ENCODE data around the gene TAF11.
"Not testable (repeated sequence)": the region's sequence is repeated elsewhere in the genome, so short reads cannot be mapped to it uniquely, and the experiment has no call there.

The TAF11 gene, protein sequence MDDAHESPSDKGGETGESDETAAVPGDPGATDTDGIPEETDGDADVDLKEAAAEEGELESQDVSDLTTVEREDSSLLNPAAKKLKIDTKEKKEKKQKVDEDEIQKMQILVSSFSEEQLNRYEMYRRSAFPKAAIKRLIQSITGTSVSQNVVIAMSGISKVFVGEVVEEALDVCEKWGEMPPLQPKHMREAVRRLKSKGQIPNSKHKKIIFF

DNA sequence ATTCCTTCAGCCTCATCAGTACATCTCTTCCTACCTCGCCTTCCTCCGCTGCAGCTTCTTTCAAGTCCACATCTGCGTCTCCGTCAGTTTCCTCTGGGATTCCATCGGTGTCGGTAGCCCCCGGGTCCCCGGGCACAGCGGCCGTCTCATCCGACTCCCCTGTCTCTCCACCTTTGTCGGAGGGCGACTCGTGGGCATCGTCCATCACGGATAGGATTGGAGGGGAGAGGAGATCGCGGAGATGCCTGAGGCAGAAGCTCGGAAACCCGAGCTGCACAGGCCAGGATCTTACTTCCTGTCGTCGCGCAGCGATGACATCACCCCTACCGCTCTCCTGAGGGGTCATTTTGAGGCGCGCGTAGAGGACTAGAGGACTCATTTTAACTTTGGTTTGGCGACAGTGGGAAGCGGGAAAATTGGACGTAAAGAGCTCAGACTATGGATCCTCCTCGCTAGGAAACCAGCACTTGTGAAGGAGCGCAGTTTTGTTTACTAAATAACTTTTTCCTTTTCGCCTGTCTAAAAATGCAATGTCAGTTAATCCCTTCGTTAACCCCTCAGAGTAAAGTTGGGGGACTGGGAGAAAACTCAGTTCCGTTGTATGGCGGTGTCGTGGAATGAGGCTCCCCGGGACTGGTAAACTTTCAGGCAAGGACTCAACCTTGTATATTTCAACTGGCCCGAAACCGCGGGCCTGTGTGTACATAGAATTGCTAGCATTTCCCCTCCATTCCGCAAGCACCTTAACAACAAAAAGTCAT lies at the start of gene TAF11:
Gene TAF11 (minus strand): TSS at position 290 of the 761 bp plus-strand sequence. CDS start 85 bp downstream, at position 205.
- H3K4me3 Mint-ChIP-seq, result peak within 1 kb of the TSS; percentile 100
- H3K27ac Mint-ChIP-seq, result peak within 1 kb of the TSS; percentile 99
- H3K27me3 Mint-ChIP-seq, result no peaks in the 10 kb centered on the region
- H3K4me1 Mint-ChIP-seq (ENCODE audit: low read depth), result peaks cover 50% of the 10 kb centered on the region
- peaks cover 30% of the 10 kb centered on the region for H3K36me3 Mint-ChIP-seq (ENCODE audit: low read depth)
- H3K9me3 Mint-ChIP-seq, result no peaks in the 10 kb centered on the region

- peaks cover 12% of the 10 kb centered on the region for H3K36me3 Mint-ChIP-seq (ENCODE audit: low read depth)
- no peaks in the 10 kb centered on the region for H3K27me3 Mint-ChIP-seq
- H3K27ac Mint-ChIP-seq, result no peak overlapping the region
- H3K9me3 Mint-ChIP-seq, result no peaks in the 10 kb centered on the region
- no peaks in the 10 kb centered on the region for H3K4me1 Mint-ChIP-seq (ENCODE audit: low read depth)
- H3K4me3 Mint-ChIP-seq, result no peak overlapping the region
Observed at GRCh38 chr6:34934516-34934915, 46.7 kb upstream of the TAF11 start.

DNA sequence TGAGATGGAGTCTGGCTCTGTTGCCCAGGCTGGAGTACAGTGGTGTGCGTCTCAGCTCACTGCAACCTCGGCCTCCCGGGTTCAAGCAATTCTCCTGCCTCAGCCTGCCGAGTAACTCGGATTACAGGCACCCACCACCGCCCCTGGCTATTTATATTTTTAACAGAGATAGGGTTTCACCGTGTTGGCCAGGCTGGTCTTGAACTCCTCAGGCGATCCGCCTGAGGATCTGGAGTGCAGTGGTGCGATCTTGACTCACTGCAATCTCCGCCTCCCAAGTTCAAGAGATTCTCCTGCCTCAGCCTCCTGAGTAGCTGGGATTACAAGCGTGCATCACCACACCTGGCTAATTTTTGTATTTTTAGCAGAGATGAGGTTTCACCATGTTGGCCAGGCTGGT lies 44.4 kb upstream of the TAF11 start:
- H3K27ac Mint-ChIP-seq, H3K4me3 Mint-ChIP-seq: not testable (repeated sequence)

DNA sequence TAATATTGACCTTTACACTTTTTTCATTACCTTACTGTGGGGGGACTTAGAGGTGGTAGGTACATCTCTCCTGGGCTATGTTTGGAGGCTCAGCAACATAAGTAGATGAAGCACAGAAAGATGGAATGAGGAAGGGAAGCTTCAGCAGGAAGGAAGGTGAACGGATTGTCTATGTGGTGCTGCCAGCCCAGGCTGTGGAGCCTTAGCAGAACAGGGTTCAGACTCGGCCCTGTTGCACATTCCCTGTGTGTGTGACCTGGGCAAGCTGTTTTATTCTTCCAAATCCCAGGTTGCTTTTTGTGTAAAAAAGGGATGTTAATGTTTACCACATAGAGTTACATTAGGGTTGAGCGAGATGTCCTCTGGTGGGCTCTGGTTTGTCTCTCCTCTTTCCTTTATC lies 42.4 kb upstream of the TAF11 start:
- no peaks in the 10 kb centered on the region for H3K4me1 Mint-ChIP-seq (ENCODE audit: low read depth)
- H3K9me3 Mint-ChIP-seq, result no peaks in the 10 kb centered on the region
- H3K27ac Mint-ChIP-seq, result no peak overlapping the region
- peaks cover 12% of the 10 kb centered on the region for H3K36me3 Mint-ChIP-seq (ENCODE audit: low read depth)
- H3K27me3 Mint-ChIP-seq, result no peaks in the 10 kb centered on the region
- no peak overlapping the region for H3K4me3 Mint-ChIP-seq

More for the DNA sequence above, 44.4 kb upstream of the TAF11 start:
- H3K4me1 Mint-ChIP-seq (ENCODE audit: low read depth); H3K9me3 Mint-ChIP-seq; H3K27me3 Mint-ChIP-seq: not testable (repeated sequence)
- H3K36me3 Mint-ChIP-seq (ENCODE audit: low read depth), result peaks cover 12% of the 10 kb centered on the region

GRCh38 chr6:34929241-34929978 lies 41.6 kb upstream of the TAF11 start:
- H3K4me1 Mint-ChIP-seq (ENCODE audit: low read depth), result no peaks in the 10 kb centered on the region
- peaks cover 7% of the 10 kb centered on the region for H3K36me3 Mint-ChIP-seq (ENCODE audit: low read depth)
- H3K27ac Mint-ChIP-seq, result no peak overlapping the region
- no peaks in the 10 kb centered on the region for H3K9me3 Mint-ChIP-seq
- no peaks in the 10 kb centered on the region for H3K27me3 Mint-ChIP-seq
- no peak overlapping the region for H3K4me3 Mint-ChIP-seq

DNA sequence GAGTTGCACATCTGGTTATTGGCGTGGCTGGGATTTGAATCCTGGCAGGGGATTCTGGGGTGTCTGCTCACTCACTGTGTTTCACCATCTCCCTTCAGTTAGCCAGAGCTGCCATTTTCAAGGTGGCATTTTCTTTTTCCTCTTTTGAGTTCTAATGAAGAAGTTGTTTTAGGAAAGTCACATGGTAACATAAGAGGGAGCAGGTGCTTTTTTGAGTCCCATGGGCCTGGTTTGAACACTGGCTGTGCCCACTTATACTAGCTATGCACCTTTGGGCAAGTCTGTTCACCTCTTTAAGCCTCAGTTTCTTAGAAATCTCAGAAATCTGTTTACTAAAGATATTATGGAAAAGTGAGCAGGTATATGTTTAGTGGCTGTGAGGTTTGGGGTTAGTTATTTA lies 40.9 kb upstream of the TAF11 start:
- Mint-ChIP-seq H3K9me3 (no peaks in the 10 kb centered on the region), H3K27ac (no peak overlapping the region), H3K27me3 (no peaks in the 10 kb centered on the region), H3K4me3 (no peak overlapping the region), H3K36me3 (ENCODE audit: low read depth) (peaks cover 6% of the 10 kb centered on the region), H3K4me1 (ENCODE audit: low read depth) (no peaks in the 10 kb centered on the region)

DNA sequence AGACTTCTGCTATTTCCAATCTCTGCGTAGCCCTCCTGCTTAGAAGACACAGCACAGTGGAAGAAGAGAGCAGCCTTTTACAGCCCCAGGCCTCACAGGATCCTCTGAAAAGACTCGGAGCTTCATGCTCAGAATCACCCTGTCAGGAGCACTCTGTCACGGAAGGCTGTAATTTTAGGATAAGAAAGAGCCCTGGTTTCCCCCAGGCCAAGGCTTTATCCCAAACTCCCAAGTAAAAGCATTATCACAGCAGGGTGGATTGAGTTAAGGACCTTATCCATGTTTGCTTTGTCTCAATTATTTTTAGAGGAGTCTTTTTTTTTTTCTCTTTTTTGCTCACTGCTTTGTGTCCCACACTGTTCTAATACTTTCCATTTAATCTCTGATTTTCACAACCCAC lies 40.4 kb upstream of the TAF11 start:
- Mint-ChIP-seq H3K27me3 (no peaks in the 10 kb centered on the region), H3K4me1 (ENCODE audit: low read depth) (no peaks in the 10 kb centered on the region), H3K36me3 (ENCODE audit: low read depth) (peaks cover 6% of the 10 kb centered on the region), H3K27ac (no peak overlapping the region), H3K4me3 (no peak overlapping the region), H3K9me3 (no peaks in the 10 kb centered on the region)

- Mint-ChIP-seq H3K9me3 (no peaks in the 10 kb centered on the region), H3K36me3 (ENCODE audit: low read depth) (no peaks in the 10 kb centered on the region), H3K27ac (no peak overlapping the region), H3K27me3 (no peaks in the 10 kb centered on the region), H3K4me1 (ENCODE audit: low read depth) (peaks cover 6% of the 10 kb centered on the region), H3K4me3 (no peak overlapping the region)
Observed at GRCh38 chr6:34926655-34927054, 38.8 kb upstream of the TAF11 start.

DNA sequence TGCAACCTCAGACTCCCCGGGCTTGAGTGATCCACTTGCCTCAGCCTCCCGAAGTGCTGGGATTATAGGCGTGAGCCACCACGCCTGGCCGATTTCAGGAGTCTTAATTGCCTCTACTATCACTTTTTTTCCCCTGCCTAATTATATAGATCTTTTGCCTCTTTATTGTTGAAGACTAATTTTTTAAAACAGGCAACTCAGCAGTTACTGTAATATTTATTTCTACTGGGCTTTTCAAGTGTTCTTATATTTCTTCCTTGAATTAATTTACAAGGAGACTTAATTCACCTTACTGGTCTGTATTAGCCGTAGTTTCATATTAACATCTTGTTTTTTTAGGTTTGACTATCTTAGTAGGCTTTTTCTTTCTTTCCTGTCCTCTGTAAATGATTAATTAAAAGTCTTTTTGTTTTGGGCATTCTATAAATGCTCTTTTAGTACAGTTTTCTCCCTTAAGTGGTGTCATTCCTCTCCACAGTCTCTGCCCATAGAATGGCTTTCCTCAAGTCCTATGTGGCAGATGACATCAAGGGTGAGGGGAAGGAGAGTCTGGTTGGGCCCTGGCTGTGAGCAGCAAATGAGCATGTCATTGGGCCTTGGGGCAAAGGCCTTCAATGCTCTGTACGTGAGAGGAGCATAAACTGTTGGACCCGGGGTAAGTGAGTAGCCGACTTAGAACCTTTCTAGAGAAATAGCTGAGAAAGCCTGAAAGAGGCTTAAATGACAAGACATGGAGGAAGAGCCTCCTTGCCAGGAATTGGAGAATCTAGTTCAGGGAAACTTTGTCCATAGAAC lies 37.2 kb upstream of the TAF11 start:
- Mint-ChIP-seq H3K4me1 (ENCODE audit: low read depth) (peaks cover 6% of the 10 kb centered on the region), H3K27ac (no peak overlapping the region)

GRCh38 chr6:34922177-34922663 lies 34.4 kb upstream of the TAF11 start:
- H3K4me3 Mint-ChIP-seq, result no peak overlapping the region
- H3K27me3 Mint-ChIP-seq, result no peaks in the 10 kb centered on the region
- H3K4me1 Mint-ChIP-seq (ENCODE audit: low read depth), result peaks cover 6% of the 10 kb centered on the region
- no peak overlapping the region for H3K27ac Mint-ChIP-seq
- H3K36me3 Mint-ChIP-seq (ENCODE audit: low read depth), result peaks cover 8% of the 10 kb centered on the region
- H3K9me3 Mint-ChIP-seq, result no peaks in the 10 kb centered on the region

More for the DNA sequence above, 37.2 kb upstream of the TAF11 start:
- H3K27me3 Mint-ChIP-seq, result no peaks in the 10 kb centered on the region
- no peak overlapping the region for H3K4me3 Mint-ChIP-seq
- no peaks in the 10 kb centered on the region for H3K9me3 Mint-ChIP-seq
- no peaks in the 10 kb centered on the region for H3K36me3 Mint-ChIP-seq (ENCODE audit: low read depth)

DNA sequence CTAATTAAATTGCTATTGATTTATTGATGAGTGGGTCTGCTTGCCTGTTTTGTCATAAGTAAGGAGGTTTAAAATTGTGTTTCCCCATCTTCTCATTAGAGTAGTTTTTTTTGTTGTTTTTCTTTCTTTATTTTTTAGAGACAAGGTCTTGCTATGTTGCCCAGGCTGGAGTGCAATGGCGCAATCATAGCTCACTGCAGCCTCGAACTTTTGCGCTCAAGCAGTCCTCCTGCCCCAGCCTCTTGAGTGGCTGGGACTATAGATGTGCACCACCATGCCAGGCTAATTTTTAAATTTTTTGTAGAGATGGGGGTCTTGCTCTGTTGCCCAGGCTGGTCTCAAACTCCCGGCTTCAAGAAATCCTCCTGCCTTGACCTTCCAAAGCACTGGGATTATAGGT lies 32.3 kb upstream of the TAF11 start:
- H3K27me3 Mint-ChIP-seq, result no peaks in the 10 kb centered on the region
- peaks cover 6% of the 10 kb centered on the region for H3K4me1 Mint-ChIP-seq (ENCODE audit: low read depth)
- no peak overlapping the region for H3K4me3 Mint-ChIP-seq
- H3K9me3 Mint-ChIP-seq, result no peaks in the 10 kb centered on the region
- H3K27ac Mint-ChIP-seq, result no peak overlapping the region
- peaks cover 8% of the 10 kb centered on the region for H3K36me3 Mint-ChIP-seq (ENCODE audit: low read depth)

GRCh38 chr6:34919651-34920050 lies 31.8 kb upstream of the TAF11 start:
- no peak overlapping the region for H3K4me3 Mint-ChIP-seq
- H3K4me1 Mint-ChIP-seq (ENCODE audit: low read depth), result peaks cover 6% of the 10 kb centered on the region
- peaks cover 8% of the 10 kb centered on the region for H3K36me3 Mint-ChIP-seq (ENCODE audit: low read depth)
- H3K9me3 Mint-ChIP-seq, result no peaks in the 10 kb centered on the region
- no peaks in the 10 kb centered on the region for H3K27me3 Mint-ChIP-seq
- no peak overlapping the region for H3K27ac Mint-ChIP-seq

DNA sequence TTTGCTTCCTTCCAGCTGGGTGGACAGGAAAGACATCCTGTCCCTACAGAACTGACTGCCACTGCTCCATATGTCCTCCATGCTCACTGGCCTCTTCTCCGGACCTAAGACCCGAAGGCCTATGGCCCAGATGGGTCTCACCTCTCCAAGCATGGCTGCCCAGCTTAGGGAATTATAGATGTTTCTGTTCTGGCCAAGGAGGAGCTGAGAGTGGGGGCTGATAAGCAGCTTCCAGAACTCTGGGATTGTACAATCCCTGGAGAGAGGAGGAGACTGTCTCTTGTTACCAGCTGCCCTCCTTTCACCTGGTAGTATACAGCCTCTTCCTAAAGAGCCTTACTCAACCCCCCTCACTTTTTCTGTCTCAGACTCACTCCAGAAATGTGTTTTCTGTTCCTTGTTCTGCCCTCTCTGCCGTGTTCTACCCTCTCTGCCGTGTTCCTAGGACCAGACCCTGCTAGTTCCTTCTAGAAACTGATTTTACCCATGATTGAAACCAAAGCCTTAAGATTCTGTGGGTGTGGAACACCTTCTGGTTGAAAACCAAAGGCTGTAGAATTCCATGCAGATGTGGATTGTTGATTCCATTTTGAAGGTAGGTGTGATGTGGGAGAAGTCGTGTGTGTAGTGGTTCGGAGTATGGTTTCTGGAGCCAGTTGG lies 29.9 kb upstream of the TAF11 start:
- peaks cover 8% of the 10 kb centered on the region for H3K36me3 Mint-ChIP-seq (ENCODE audit: low read depth)
- H3K4me3 Mint-ChIP-seq, result no peak overlapping the region
- peaks cover 15% of the 10 kb centered on the region for H3K4me1 Mint-ChIP-seq (ENCODE audit: low read depth)
- no peak overlapping the region for H3K27ac Mint-ChIP-seq
- no peaks in the 10 kb centered on the region for H3K27me3 Mint-ChIP-seq
- H3K9me3 Mint-ChIP-seq, result no peaks in the 10 kb centered on the region

- Mint-ChIP-seq H3K4me3 (no peak overlapping the region), H3K36me3 (ENCODE audit: low read depth) (peaks cover 8% of the 10 kb centered on the region), H3K9me3 (no peaks in the 10 kb centered on the region), H3K27me3 (no peaks in the 10 kb centered on the region), H3K27ac (no peak overlapping the region), H3K4me1 (ENCODE audit: low read depth) (peaks cover 22% of the 10 kb centered on the region)
Observed at GRCh38 chr6:34916348-34916967, 28.6 kb upstream of the TAF11 start.
